Measurements from ENCODE around the gene EBPL. TPM values are rescaled to one million over a fixed set of nuclear protein-coding genes. Genes with fewer than 3 reads are reported as not detected.

The EBPL gene
- total RNA-seq, 1 donor from 2014 or later, result 59.0 TPM

GRCh38 chr13:49649244-49649962 lies 41.9 kb downstream of the EBPL start:
- Mint-ChIP-seq H3K4me3 (ENCODE audit: unreplicated experiment) (no peak overlapping the region), H3K27me3 (ENCODE audit: unreplicated experiment) (peaks cover 1% of the 10 kb centered on the region), H3K27ac (ENCODE audit: unreplicated experiment) (no peak overlapping the region), H3K36me3 (ENCODE audit: low read depth, unreplicated experiment) (no peaks in the 10 kb centered on the region), H3K9me3 (ENCODE audit: unreplicated experiment) (no peaks in the 10 kb centered on the region), H3K4me1 (ENCODE audit: unreplicated experiment) (peaks cover 8% of the 10 kb centered on the region)
- TF ChIP-seq CTCF (IDR thresholded peaks at IDR 0.05; ENCODE audit: unreplicated experiment), result no peak
- DNase-seq (ENCODE audit: low spot score), result no peak

DNA sequence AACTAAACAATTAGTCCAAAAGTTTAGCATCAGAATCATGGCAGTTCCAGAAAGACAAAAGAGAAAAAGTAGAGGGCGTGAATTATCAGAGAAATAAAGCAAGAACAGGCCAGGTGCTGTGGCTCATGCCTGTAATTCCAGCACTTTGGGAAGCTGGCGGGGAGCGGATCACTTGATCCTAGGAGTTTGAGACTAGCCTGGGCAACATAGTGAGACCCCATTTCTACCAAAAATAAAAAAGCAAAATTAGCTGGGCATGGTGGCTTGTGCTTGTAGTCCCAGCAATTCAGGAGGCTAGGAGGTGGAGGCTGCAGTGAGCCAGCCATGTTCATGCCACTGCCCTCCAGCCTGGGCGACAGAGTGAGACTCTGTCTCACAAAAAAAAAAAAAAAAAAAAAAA lies 44.6 kb downstream of the EBPL start:
- no peak overlapping the region for H3K4me3 Mint-ChIP-seq (ENCODE audit: unreplicated experiment)
- TF ChIP-seq CTCF (IDR thresholded peaks at IDR 0.05; ENCODE audit: unreplicated experiment), result no peak
- no peak for DNase-seq (ENCODE audit: low spot score)
- peaks cover 9% of the 10 kb centered on the region for H3K4me1 Mint-ChIP-seq (ENCODE audit: unreplicated experiment)
- H3K9me3 Mint-ChIP-seq (ENCODE audit: unreplicated experiment), result no peaks in the 10 kb centered on the region
- H3K36me3 Mint-ChIP-seq (ENCODE audit: low read depth, unreplicated experiment), result peaks cover 4% of the 10 kb centered on the region
- peaks cover 2% of the 10 kb centered on the region for H3K27me3 Mint-ChIP-seq (ENCODE audit: unreplicated experiment)
- H3K27ac Mint-ChIP-seq (ENCODE audit: unreplicated experiment), result no peak overlapping the region

DNA sequence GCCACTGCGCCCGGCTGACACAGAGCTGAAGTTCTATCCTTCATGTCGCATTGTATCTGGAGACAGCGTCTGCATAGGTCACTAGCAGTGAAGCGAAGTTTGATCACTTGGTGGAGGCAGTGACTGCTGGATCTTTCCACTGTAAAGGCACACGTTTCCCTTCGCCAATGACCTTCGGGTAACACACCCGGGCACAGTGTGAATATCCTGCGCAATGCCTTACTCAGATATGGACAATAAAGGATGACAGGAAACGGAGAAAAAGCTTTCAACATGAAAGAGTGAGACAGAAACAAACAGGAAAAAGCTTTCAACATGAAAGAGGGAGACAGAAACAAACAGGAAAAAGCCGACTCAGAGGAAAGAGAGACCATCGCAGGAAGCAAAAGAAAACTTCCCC lies 45.8 kb downstream of the EBPL start:
- H3K9me3 Mint-ChIP-seq (ENCODE audit: unreplicated experiment), result no peaks in the 10 kb centered on the region
- no peak for DNase-seq (ENCODE audit: low spot score)

GRCh38 chr13:49643035-49643646 lies 48.1 kb downstream of the EBPL start:
- Mint-ChIP-seq H3K27me3 (ENCODE audit: unreplicated experiment) (peaks cover 4% of the 10 kb centered on the region), H3K27ac (ENCODE audit: unreplicated experiment) (no peak overlapping the region), H3K36me3 (ENCODE audit: low read depth, unreplicated experiment) (peaks cover 4% of the 10 kb centered on the region), H3K9me3 (ENCODE audit: unreplicated experiment) (no peaks in the 10 kb centered on the region), H3K4me3 (ENCODE audit: unreplicated experiment) (no peak overlapping the region), H3K4me1 (ENCODE audit: unreplicated experiment) (peaks cover 7% of the 10 kb centered on the region)
- DNase-seq (ENCODE audit: low spot score), result no peak
- TF ChIP-seq CTCF (IDR thresholded peaks at IDR 0.05; ENCODE audit: unreplicated experiment), result no peak

More for the DNA sequence above, 45.8 kb downstream of the EBPL start:
- peaks cover 4% of the 10 kb centered on the region for H3K36me3 Mint-ChIP-seq (ENCODE audit: low read depth, unreplicated experiment)
- H3K27ac Mint-ChIP-seq (ENCODE audit: unreplicated experiment), result peak overlapping the region; percentile 37
- H3K4me1 Mint-ChIP-seq (ENCODE audit: unreplicated experiment), result peaks cover 9% of the 10 kb centered on the region
- no peak for TF ChIP-seq CTCF (IDR thresholded peaks at IDR 0.05; ENCODE audit: unreplicated experiment)
- H3K4me3 Mint-ChIP-seq (ENCODE audit: unreplicated experiment), result no peak overlapping the region
- H3K27me3 Mint-ChIP-seq (ENCODE audit: unreplicated experiment), result peaks cover 4% of the 10 kb centered on the region

- DNase-seq (ENCODE audit: low spot score), result no peak
- no peak overlapping the region for H3K4me3 Mint-ChIP-seq (ENCODE audit: unreplicated experiment)
- H3K9me3 Mint-ChIP-seq (ENCODE audit: unreplicated experiment), result no peaks in the 10 kb centered on the region
- H3K27ac Mint-ChIP-seq (ENCODE audit: unreplicated experiment), result no peak overlapping the region
- H3K27me3 Mint-ChIP-seq (ENCODE audit: unreplicated experiment), result peaks cover 4% of the 10 kb centered on the region
- H3K4me1 Mint-ChIP-seq (ENCODE audit: unreplicated experiment), result peaks cover 7% of the 10 kb centered on the region
- TF ChIP-seq CTCF (IDR thresholded peaks at IDR 0.05; ENCODE audit: unreplicated experiment), result no peak
- peaks cover 4% of the 10 kb centered on the region for H3K36me3 Mint-ChIP-seq (ENCODE audit: low read depth, unreplicated experiment)
Measured at GRCh38 chr13:49641801-49642291, 49.4 kb downstream of the EBPL start.
